GM12874 (cell line): ENCODE measurements around the gene INTS1.

Experiments
- CTCF ChIP-seq: IDR thresholded peaks from 2 replicates; pipeline ENCODE4 v1.5.1; 2011; ENCODE audit warnings: low read depth, mild to moderate bottlenecking, control low read depth, low read length, moderate library complexity; ENCODE audit not compliant: insufficient read depth

Gene INTS1

GRCh38 chr7:1476859-1477258, 27.3 kb downstream of the INTS1 start:
- TF ChIP-seq CTCF, result no peak

GRCh38 chr7:1475991-1476390, 28.2 kb downstream of the INTS1 start:
- TF ChIP-seq CTCF, result no peak

GRCh38 chr7:1475393-1475792, 28.8 kb downstream of the INTS1 start:
- TF ChIP-seq CTCF, result no peak

- TF ChIP-seq CTCF, result no peak
Measured at GRCh38 chr7:1474736-1475135, 29.5 kb downstream of the INTS1 start.

- TF ChIP-seq CTCF, result peak; percentile 96
Measured at GRCh38 chr7:1473864-1474512, 30.2 kb downstream of the INTS1 start.

- no peak for TF ChIP-seq CTCF
Measured at GRCh38 chr7:1470901-1471300, 33.3 kb downstream of the INTS1 start.

DNA sequence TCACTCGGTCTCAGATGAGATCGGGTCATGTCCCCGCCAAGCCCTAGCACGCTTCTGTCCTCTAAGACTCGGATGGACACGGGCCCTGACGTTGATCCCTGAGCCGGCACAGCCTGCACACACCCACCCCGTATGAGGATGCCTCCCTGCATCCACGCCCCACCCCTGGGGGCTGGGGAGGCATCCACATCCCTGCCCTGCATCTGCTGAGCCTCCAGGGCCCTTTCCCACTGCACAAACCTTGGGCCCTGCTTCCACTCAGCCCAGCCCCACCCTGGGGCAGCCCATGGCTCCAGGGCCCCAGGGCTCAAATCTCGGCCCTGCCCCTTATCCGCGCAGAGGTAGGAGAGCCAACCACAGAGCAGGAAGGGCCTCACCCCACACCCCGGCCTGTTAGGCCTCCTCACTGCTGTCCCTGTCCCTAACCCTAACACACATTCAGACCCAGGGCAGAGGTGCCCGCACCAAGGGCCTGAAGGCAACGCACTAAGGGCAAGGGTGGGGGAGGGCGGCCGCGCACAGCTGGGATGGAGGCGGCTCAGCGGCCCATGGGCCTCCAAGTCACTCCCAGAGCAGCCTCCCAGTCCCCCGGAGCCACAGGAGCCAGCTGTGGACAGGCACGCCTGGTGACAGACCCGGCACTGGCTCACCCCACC, 35.4 kb downstream of the INTS1 start:
- TF ChIP-seq CTCF, result no peak
